PC-9 (cell line): Measurements from ENCODE around the gene CIART. TPM values are rescaled to one million over a fixed set of nuclear protein-coding genes. Genes with fewer than 3 reads are reported as not detected.

ENCODE experiments used
- BruUV-seq: library from RNA; stranded (reverse); fragments of 400-500 nt; replicated peaks from 2 replicates; lab custom pipeline; 2021; lab: Mats Ljungman, UMichigan
- CTCF ChIA-PET: fragments of 300-600 bp; sonication (Branson Sonifier 250); formaldehyde crosslinking; loops from one replicate; lab custom pipeline; 2022; ENCODE audit warnings: antibody characterized with exemption; lab: Charles Lee
- POLR2A ChIA-PET: fragments of 300-600 bp; sonication (Branson Sonifier 250); formaldehyde crosslinking; loops from one replicate; lab custom pipeline; 2022; ENCODE audit warnings: antibody characterized with exemption; ENCODE audit not compliant: unreplicated experiment; lab: Charles Lee
- DNase-seq, 2 experiments: peaks; one replicate each; pipeline versions ENCODE4 v3.0.0 to v3.0.0-alpha.2; 2015 to 2022; ENCODE audit warnings: mixed read lengths in 1 of 2
- H2AFZ ChIP-seq: fragments of 200-600 bp; sonication (generic); 2 replicates; pipeline ENCODE4 v1.8.1; 2017; ENCODE audit warnings: antibody characterized with exemption
- H3F3A ChIP-seq: fragments of 200-600 bp; sonication (generic); 2 replicates; pipeline ENCODE4 v1.8.1; 2017; ENCODE audit warnings: antibody characterized with exemption, mild to moderate bottlenecking, low read depth; ENCODE audit not compliant: insufficient read depth
- H3K27ac ChIP-seq: fragments of 200-600 bp; sonication (generic); 2 replicates; pipeline ENCODE4 v1.6.1; 2016; ENCODE audit warnings: mixed run types
- H3K27me3 ChIP-seq: fragments of 200-600 bp; sonication (generic); 2 replicates; pipeline ENCODE4 v1.6.1; 2016; ENCODE audit warnings: low read depth, mixed run types; ENCODE audit not compliant: insufficient read depth
- H3K36me3 ChIP-seq: fragments of 200-600 bp; sonication (generic); 2 replicates; pipeline ENCODE4 v1.6.1; 2016; ENCODE audit warnings: low read depth, mixed run types
- H3K4me1 ChIP-seq: fragments of 200-600 bp; sonication (generic); replicated peaks from 2 replicates; pipeline ENCODE4 v1.6.1; 2016; ENCODE audit warnings: mixed run types; ENCODE audit not compliant: insufficient read depth
- H3K4me2 ChIP-seq: fragments of 200-600 bp; sonication (generic); 2 replicates; pipeline ENCODE4 v1.6.1; 2017; ENCODE audit warnings: mixed run types
- H3K4me3 ChIP-seq: fragments of 200-600 bp; sonication (generic); 2 replicates; pipeline ENCODE4 v1.6.1; 2016; ENCODE audit warnings: mixed run types
- H3K79me2 ChIP-seq: fragments of 200-600 bp; sonication (generic); 2 replicates; pipeline ENCODE4 v1.6.1; 2017; ENCODE audit warnings: low read depth, mixed run types
- H3K9me2 ChIP-seq: fragments of 200-600 bp; sonication (generic); 2 replicates; pipeline ENCODE4 v1.8.1; 2017; ENCODE audit warnings: mild to moderate bottlenecking; ENCODE audit not compliant: insufficient read depth
- H3K9me3 ChIP-seq: fragments of 200-600 bp; sonication (generic); 2 replicates; pipeline ENCODE4 v1.8.1; 2016; ENCODE audit warnings: low read depth; ENCODE audit not compliant: insufficient read depth
- H4K20me1 ChIP-seq: fragments of 200-600 bp; sonication (generic); 2 replicates; pipeline ENCODE4 v1.8.1; 2017; ENCODE audit not compliant: insufficient read depth
- EZH2 ChIP-seq: fragments of 200-600 bp; sonication (generic); IDR thresholded peaks from 2 replicates; pipeline ENCODE4 v1.8.0; 2017; ENCODE audit warnings: antibody characterized with exemption, low read depth
- intact Hi-C: fragments of 100-400 bp; cut with micrococcal nuclease; formaldehyde crosslinking; loops from one replicate; pipeline ENCODE4 v1.10.0; 2022; ENCODE audit not compliant: unreplicated experiment
- total RNA-seq: library from RNA; stranded (reverse); gene quantifications from 2 replicates; pipeline ENCODE4 v1.2.3, GENCODE V29; 2021
- TF ChIP-seq, protein P1 (sequence below): fragments of 200-600 bp; sonication (generic); conservative IDR thresholded peaks from 2 replicates; pipeline ENCODE4 v1.6.1; 2017; ENCODE audit warnings: mixed run types, antibody characterized with exemption, mild to moderate bottlenecking, moderate library complexity

CIART gene
- total RNA-seq, 1 experiment from 2014 or later: 16.6 TPM

DNA sequence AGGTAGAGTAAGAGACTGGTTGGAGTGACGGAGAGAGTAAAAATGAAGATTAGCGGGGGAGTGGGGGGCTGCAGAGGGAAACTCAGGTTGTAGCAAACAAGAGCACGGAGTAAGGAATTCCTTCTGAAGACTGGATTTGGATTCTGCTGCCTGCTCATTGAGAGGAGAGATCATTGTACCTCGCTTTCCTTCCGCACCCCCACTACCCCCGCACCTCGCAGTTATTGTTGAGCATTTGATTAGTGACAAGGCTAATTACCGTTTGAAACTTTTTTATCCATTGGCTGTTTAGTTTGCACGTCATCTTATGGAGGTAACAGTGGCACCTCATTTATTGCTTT, 39.4 kb downstream of the CIART start:
- Histone ChIP-seq H3K9me3 (no peaks in the 10 kb centered on the region), H2AFZ (peak overlapping the region; percentile 92), H4K20me1 (no peaks in the 10 kb centered on the region; the same call in 1 of the 2 replicates), H3K9me2 (no peaks in the 10 kb centered on the region), H3K4me2 (peak overlapping the region; percentile 97), H3K36me3 (peaks cover 13% of the 10 kb centered on the region), H3K27ac (peak overlapping the region; percentile 84), H3K27me3 (no peaks in the 10 kb centered on the region), H3F3A (peaks cover 16% of the 10 kb centered on the region), H3K79me2 (peaks cover 40% of the 10 kb centered on the region), H3K4me3 (peak overlapping the region; percentile 79), H3K4me1 (peaks cover 16% of the 10 kb centered on the region)
- TF ChIP-seq, protein P1, sequence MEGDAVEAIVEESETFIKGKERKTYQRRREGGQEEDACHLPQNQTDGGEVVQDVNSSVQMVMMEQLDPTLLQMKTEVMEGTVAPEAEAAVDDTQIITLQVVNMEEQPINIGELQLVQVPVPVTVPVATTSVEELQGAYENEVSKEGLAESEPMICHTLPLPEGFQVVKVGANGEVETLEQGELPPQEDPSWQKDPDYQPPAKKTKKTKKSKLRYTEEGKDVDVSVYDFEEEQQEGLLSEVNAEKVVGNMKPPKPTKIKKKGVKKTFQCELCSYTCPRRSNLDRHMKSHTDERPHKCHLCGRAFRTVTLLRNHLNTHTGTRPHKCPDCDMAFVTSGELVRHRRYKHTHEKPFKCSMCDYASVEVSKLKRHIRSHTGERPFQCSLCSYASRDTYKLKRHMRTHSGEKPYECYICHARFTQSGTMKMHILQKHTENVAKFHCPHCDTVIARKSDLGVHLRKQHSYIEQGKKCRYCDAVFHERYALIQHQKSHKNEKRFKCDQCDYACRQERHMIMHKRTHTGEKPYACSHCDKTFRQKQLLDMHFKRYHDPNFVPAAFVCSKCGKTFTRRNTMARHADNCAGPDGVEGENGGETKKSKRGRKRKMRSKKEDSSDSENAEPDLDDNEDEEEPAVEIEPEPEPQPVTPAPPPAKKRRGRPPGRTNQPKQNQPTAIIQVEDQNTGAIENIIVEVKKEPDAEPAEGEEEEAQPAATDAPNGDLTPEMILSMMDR: no peak
- TF ChIP-seq EZH2: no peak
- ChIA-PET CTCF (interaction anchor here (0.7 kb wide), 1 partner anchor 66 kb away, joined by 3 read pairs; no protein-coding TSS in a partner anchor), POLR2A (interaction anchor here (0.7 to 0.8 kb wide), 2 partner anchors 737 to 989 kb away, joined by 3 to 7 read pairs; no protein-coding TSS in a partner anchor)
- DNase-seq: no peak
- BruUV-seq: TSS peak; percentile 47
- intact Hi-C loops: loop anchor here (5.0 kb wide), 1 partner anchor 64 kb away; the partner anchor contains the start of gene CA14

DNA sequence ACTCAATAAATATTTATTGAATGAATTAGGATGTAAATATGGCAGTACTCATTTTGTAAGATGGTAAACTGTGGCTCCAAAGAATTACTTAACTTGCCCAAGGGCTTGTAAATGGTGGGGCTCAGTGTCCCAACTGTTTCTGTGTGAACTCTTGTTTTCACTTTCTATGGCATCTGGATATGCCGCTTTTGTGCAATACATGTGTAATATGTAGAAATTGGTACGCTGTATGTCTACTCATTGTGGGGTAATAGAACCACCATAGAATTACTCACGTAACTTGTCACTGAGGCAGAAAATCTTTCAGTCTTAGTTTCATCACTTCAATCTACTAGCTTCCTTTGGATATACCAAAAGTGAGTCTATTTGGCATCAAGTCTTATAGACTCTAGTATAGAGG, 40.0 kb downstream of the CIART start:
- Histone ChIP-seq H3K4me1 (peaks cover 16% of the 10 kb centered on the region), H3K9me3 (no peaks in the 10 kb centered on the region), H3K27me3 (no peaks in the 10 kb centered on the region), H3K9me2 (no peaks in the 10 kb centered on the region), H4K20me1 (no peaks in the 10 kb centered on the region; the same call in 1 of the 2 replicates), H3K79me2 (peaks cover 40% of the 10 kb centered on the region), H2AFZ (no peak overlapping the region; the same call in 1 of the 2 replicates), H3K27ac (peak overlapping the region; percentile 84), H3K36me3 (peaks cover 14% of the 10 kb centered on the region), H3F3A (peaks cover 16% of the 10 kb centered on the region), H3K4me3 (peak overlapping the region; percentile 79), H3K4me2 (peak overlapping the region; percentile 97)
- no TSS peak for BruUV-seq
- ChIA-PET CTCF (no interaction called here), POLR2A (no interaction called here)
- intact Hi-C loops: loop anchor here (5.0 kb wide), 1 partner anchor 65 kb away; the partner anchor contains the start of gene CA14
- TF ChIP-seq EZH2: no peak
- TF ChIP-seq, protein P1: no peak
- peak in 1 of 2 experiments; percentile 67 for DNase-seq

GRCh38 chr1:150332651-150333290, 50.4 kb downstream of the CIART start:
- no TSS peak for BruUV-seq
- H3K27me3 ChIP-seq: no peaks in the 10 kb centered on the region
- H3K79me2 ChIP-seq: no peaks in the 10 kb centered on the region
- H3K36me3 ChIP-seq: peaks cover 44% of the 10 kb centered on the region
- H3K4me3 ChIP-seq: no peak overlapping the region
- no peaks in the 10 kb centered on the region; the same call in 1 of the 2 replicates for H4K20me1 ChIP-seq
- POLR2A ChIA-PET: no interaction called here
- DNase-seq: no peak
- H3K9me3 ChIP-seq: no peaks in the 10 kb centered on the region
- intact Hi-C loops: no loop called here
- no peak overlapping the region for H2AFZ ChIP-seq
- no peaks in the 10 kb centered on the region for H3K9me2 ChIP-seq
- H3K4me2 ChIP-seq: no peak overlapping the region
- CTCF ChIA-PET: no interaction called here
- H3K27ac ChIP-seq: no peak overlapping the region
- TF ChIP-seq, protein P1: no peak
- no peak for TF ChIP-seq EZH2
- H3K4me1 ChIP-seq: no peaks in the 10 kb centered on the region
- H3F3A ChIP-seq: no peaks in the 10 kb centered on the region

Other genes starting within 250 kb of the CIART start
- 27.8 and 30.3 TPM in 2 replicates for gene VPS45, start 214.8 kb upstream of the CIART start, total RNA-seq
- 1.3 and 2.2 TPM in 2 replicates for gene PLEKHO1, start 132.6 kb upstream of the CIART start, total RNA-seq
- 63.3 and 63.5 TPM in 2 replicates for gene ANP32E, start 46.4 kb upstream of the CIART start, total RNA-seq
- 0.95 and 1.7 TPM in 2 replicates for gene CA14, start 24.8 kb upstream of the CIART start, total RNA-seq
- 152 and 173 TPM in 2 replicates for gene APH1A, start 13.5 kb upstream of the CIART start, total RNA-seq
- gene C1orf54, start 9.8 kb upstream of the CIART start, total RNA-seq: 1.4 and 1.8 TPM in 2 replicates
- 56.2 and 62.6 TPM in 2 replicates for gene MRPS21, start 11.3 kb downstream of the CIART start, total RNA-seq
- 75.7 and 77.1 TPM in 2 replicates for gene PRPF3, start 39.0 kb downstream of the CIART start, total RNA-seq
- 24.3 and 36.2 TPM in 2 replicates for gene RPRD2, start 81.6 kb downstream of the CIART start, total RNA-seq
- 44.8 and 46.0 TPM in 2 replicates for gene TARS2, start 204.9 kb downstream of the CIART start, total RNA-seq
- 6.3 and 10.3 TPM in 2 replicates for gene ECM1, start 225.6 kb downstream of the CIART start, total RNA-seq
- gene FALEC, start 233.2 kb downstream of the CIART start, total RNA-seq: 0.94 and 2.1 TPM in 2 replicates